Mucosa of descending colon (tissue), 3 donors: ENCODE data around the gene TMEM181. TPM values are rescaled to one million over a fixed set of nuclear protein-coding genes. Genes with fewer than 3 reads are reported as not detected.
A peak's percentile ranks its signal among the peaks of the same experiment; 100 is the strongest.

Experiments
- ATAC-seq: fragments of 200-7000 bp; cut with Tn5 transposase; one replicate; pipeline ENCODE4 v1.9.1; 2020; ENCODE audit warnings: mild to moderate bottlenecking, moderate library complexity
- DNase-seq, 3 donors: peaks; one replicate each; pipeline ENCODE4 v3.0.0-alpha.2; 2020
- H3K36me3 ChIP-seq: fragments of 200-600 bp; one replicate; pipeline ENCODE4 v1.8.0; 2021; ENCODE audit warnings: low read depth, mild to moderate bottlenecking
- H3K4me1 ChIP-seq: fragments of 200-600 bp; one replicate; pipeline ENCODE4 v1.8.0; 2021; ENCODE audit warnings: low read depth, mild to moderate bottlenecking
- H3K4me3 ChIP-seq: fragments of 200-600 bp; one replicate; pipeline ENCODE4 v1.8.0; 2021; ENCODE audit warnings: mild to moderate bottlenecking
- H3K9me3 ChIP-seq: fragments of 200-600 bp; one replicate; pipeline ENCODE4 v1.8.0; 2021; ENCODE audit warnings: mild to moderate bottlenecking
- CTCF ChIP-seq: fragments of 200-600 bp; IDR thresholded peaks from one replicate; pipeline ENCODE4 v1.8.0; 2022; ENCODE audit warnings: antibody characterized with exemption, mild to moderate bottlenecking
- intact Hi-C, 2 donors: fragments of 100-400 bp; cut with DNase I in 1 of 2; cut with micrococcal nuclease in 1 of 2; formaldehyde crosslinking; loops; one replicate each; pipeline versions ENCODE4 v1.11.0 to v1.11.1; 2022; cut with DNase I, micrococcal nuclease
- total RNA-seq, 3 donors: library from RNA; stranded (reverse); fragmentation: NEBNext Ultra II Directional in 2 of 3; extraction: Animal tissue kit (Norgen Biotek cat#: 25700) in 2 of 3; gene quantifications; one replicate each; pipeline versions ENCODE4 v1.2.1 to v1.2.4, GENCODE V29; 2021 to 2023
- donor health status: DM: no; HTN: no; CAD: no; lungs with moderate emphysema.
- donor health status: DM: no; HTN: no; CAD: no.
- donor health status: DM: no; HTN: yes; CAD: no.

TMEM181 gene
- total RNA-seq, 3 donors from 2014 or later = 35.7 to 47.8 (median 39.4) TPM

- Histone ChIP-seq H3K36me3 (no peaks in the 10 kb centered on the region), H3K4me3 (no peak overlapping the region), H3K4me1 (peaks cover 16% of the 10 kb centered on the region), H3K9me3 (no peaks in the 10 kb centered on the region)
- no peak for ATAC-seq
- DNase-seq = no peak
- intact Hi-C loops = no loop called here
- no peak for TF ChIP-seq CTCF
Measured at GRCh38 chr6:158661156-158661685, 101.3 kb downstream of the TMEM181 start.

- DNase-seq = no peak
Measured at GRCh38 chr6:158662607-158662953, 102.7 kb downstream of the TMEM181 start.

GRCh38 chr6:158662954-158663624, 103.2 kb downstream of the TMEM181 start:
- intact Hi-C loops = no loop called here
- Histone ChIP-seq H3K36me3 (no peaks in the 10 kb centered on the region), H3K9me3 (no peaks in the 10 kb centered on the region), H3K4me1 (peaks cover 6% of the 10 kb centered on the region), H3K4me3 (no peak overlapping the region)
- ATAC-seq (peak; percentile 20), DNase-seq (no peak)
- TF ChIP-seq CTCF = no peak

More at GRCh38 chr6:158662607-158662953, 102.7 kb downstream of the TMEM181 start:
- intact Hi-C loops = no loop called here
- Histone ChIP-seq H3K9me3 (no peaks in the 10 kb centered on the region), H3K4me3 (no peak overlapping the region), H3K36me3 (no peaks in the 10 kb centered on the region), H3K4me1 (peaks cover 6% of the 10 kb centered on the region)
- no peak for TF ChIP-seq CTCF
- ATAC-seq = no peak

- intact Hi-C loops = no loop called here
- DNase-seq (peak in 1 of 3 donors; percentile 53), ATAC-seq (peak; percentile 75)
Measured at GRCh38 chr6:158663625-158664165, 103.8 kb downstream of the TMEM181 start.

GRCh38 chr6:158665332-158665731, 105.4 kb downstream of the TMEM181 start:
- ATAC-seq (no peak), DNase-seq (no peak)
- intact Hi-C loops = no loop called here
- no peak for TF ChIP-seq CTCF
- Histone ChIP-seq H3K9me3 (no peaks in the 10 kb centered on the region), H3K4me1 (peaks cover 6% of the 10 kb centered on the region), H3K36me3 (no peaks in the 10 kb centered on the region), H3K4me3 (no peak overlapping the region)

More at GRCh38 chr6:158663625-158664165, 103.8 kb downstream of the TMEM181 start:
- no peak for TF ChIP-seq CTCF
- Histone ChIP-seq H3K4me3 (no peak overlapping the region), H3K4me1 (peaks cover 6% of the 10 kb centered on the region), H3K36me3 (no peaks in the 10 kb centered on the region), H3K9me3 (no peaks in the 10 kb centered on the region)
